Heart right ventricle (tissue), 16 donors: ENCODE measurements around the gene ANO9. TPM values are rescaled to one million over a fixed set of nuclear protein-coding genes. Genes with fewer than 3 reads are reported as not detected.
"Not testable (repeated sequence)": the region's sequence is repeated elsewhere in the genome, so short reads cannot be mapped to it uniquely, and the experiment has no call there.

ENCODE experiments used
- ATAC-seq, 8 donors: fragments of 200-7000 bp; cut with Tn5 transposase; one replicate each; pipeline ENCODE4 v1.9.1; 2020; ENCODE audit warnings: mild to moderate bottlenecking in 8 of 8, moderate library complexity in 8 of 8, moderate number of reproducible peaks in 1 of 8
- DNase-seq, 2 donors: peaks; one replicate each; pipeline ENCODE4 v3.0.0-alpha.2; 2020
- H3K27ac ChIP-seq, 10 donors: fragments of 200-600 bp; sonication (generic) in 2 of 10; one replicate each; pipeline versions ENCODE4 v1.5.0 to v1.8.0; 2020 to 2022; ENCODE audit warnings: mild to moderate bottlenecking in 3 of 10
- H3K27me3 ChIP-seq, 7 donors: fragments of 200-600 bp; one replicate each; pipeline ENCODE4 v1.8.0; 2021 to 2022; ENCODE audit warnings: mild to moderate bottlenecking in 2 of 7
- H3K36me3 ChIP-seq, 9 donors: fragments of 200-600 bp; sonication (generic) in 1 of 9; one replicate each; pipeline versions ENCODE4 v1.5.0 to v1.8.0; 2020 to 2022; ENCODE audit warnings: mild to moderate bottlenecking in 2 of 9
- H3K4me1 ChIP-seq, 9 donors: fragments of 200-600 bp; sonication (generic) in 1 of 9; one replicate each; pipeline versions ENCODE4 v1.5.0 to v1.8.0; 2020 to 2022; ENCODE audit warnings: mild to moderate bottlenecking in 4 of 9
- H3K4me3 ChIP-seq, 10 donors: fragments of 200-600 bp; sonication (generic) in 2 of 10; one replicate each; pipeline versions ENCODE4 v1.5.0 to v1.8.0; 2020 to 2022; ENCODE audit warnings: mild to moderate bottlenecking in 7 of 10, moderate library complexity in 2 of 10
- H3K9me3 ChIP-seq, 11 donors: fragments of 200-600 bp in 10 of 11; sonication (generic) in 2 of 11; one replicate each; pipeline versions ENCODE4 v1.5.0 to v1.8.0; 2013 to 2022; ENCODE audit warnings: mild to moderate bottlenecking in 2 of 11, control low read depth in 1 of 11, moderate library complexity in 1 of 11
- WGBS, 2 donors: extraction: QIAGEN DNeasy Blood & Tissue Kit; methylation state at CpG; one replicate each; pipeline ENCODE4 v1.1.7; 2013; ENCODE audit warnings: inconsistent platforms in 1 of 2; 5-methylcytosine and 5-hydroxymethylcytosine counted together
- intact Hi-C, 10 donors: fragments of 100-400 bp; cut with DNase I; formaldehyde crosslinking; loops; one replicate each; pipeline versions ENCODE4 v1.11.1 to v1.14.2; 2022
- polyA plus RNA-seq, 2 donors: library from polyadenylated mRNA; stranded (reverse); fragments of 200-250 nt; gene quantifications; one replicate each; pipeline ENCODE4 v1.2.3, GENCODE V29; 2013
- total RNA-seq, 10 donors: library from RNA; stranded (reverse); fragmentation: NEBNext Ultra II Directional in 3 of 10; extraction: Animal tissue kit (Norgen Biotek cat#: 25700) in 3 of 10; gene quantifications; one replicate each; pipeline versions ENCODE4 v1.2.1 to v1.2.4, GENCODE V29; 2021 to 2023
- TF ChIP-seq, protein P1 (sequence below), 9 donors: fragments of 200-600 bp; sonication (generic) in 2 of 9; IDR thresholded peaks; one replicate each; pipeline versions ENCODE4 v1.5.0 to v1.8.0; 2021 to 2022; ENCODE audit warnings: antibody characterized with exemption in 9 of 9, mild to moderate bottlenecking in 5 of 9, moderate library complexity in 1 of 9
- donor health status: Arrhythmogenic right ventricular cardiomyopathy.
- donor health status: ischemic (EF 13 %, LVEDD 7.1; RV severe dilation, severe dysfunction).
- donor health status: healthy with polysubstance abuse.
- donor health status: DM: no; HTN: yes; CAD: no.
- donor health status: DM: no; HTN: no; CAD: no.
- donor health status: ischemic (EF 25% LVEDD 6.9; RV normal size, moderate dysfunction).
- donor health status: ischemic (EF 25% LVEDD 5.7; RV mildly dilated, moderate dysfunction).
- donor health status: healthy.
- donor health status: DM: yes; HTN: yes; CAD: no.
- donor health status: Ischemic cardiomyopathy.
- donor health status: ischemic (EF 35%, LVEDD 5.7; RV mildly dilated, moderate dysfunction).
- donor health status: nonischemic (EF 11% LVEDD 7.7; RV severe dilation, severe dysfunction).
- donor health status: DM: yes; HTN: yes; CAD: no.
- donor health status: PGD.
- donor health status: ischemic (EF 29% LVEDD 5.4; RV normal size, mild dysfunction).
- donor health status: nonischemic (EF 23%, LVEDD 6.1; RV moderate dilation, normal function).

The ANO9 gene
- total and polyA plus RNA-seq, 12 donors = 0.05 to 2.3 (median 0.19) TPM; not detected in 4

DNA sequence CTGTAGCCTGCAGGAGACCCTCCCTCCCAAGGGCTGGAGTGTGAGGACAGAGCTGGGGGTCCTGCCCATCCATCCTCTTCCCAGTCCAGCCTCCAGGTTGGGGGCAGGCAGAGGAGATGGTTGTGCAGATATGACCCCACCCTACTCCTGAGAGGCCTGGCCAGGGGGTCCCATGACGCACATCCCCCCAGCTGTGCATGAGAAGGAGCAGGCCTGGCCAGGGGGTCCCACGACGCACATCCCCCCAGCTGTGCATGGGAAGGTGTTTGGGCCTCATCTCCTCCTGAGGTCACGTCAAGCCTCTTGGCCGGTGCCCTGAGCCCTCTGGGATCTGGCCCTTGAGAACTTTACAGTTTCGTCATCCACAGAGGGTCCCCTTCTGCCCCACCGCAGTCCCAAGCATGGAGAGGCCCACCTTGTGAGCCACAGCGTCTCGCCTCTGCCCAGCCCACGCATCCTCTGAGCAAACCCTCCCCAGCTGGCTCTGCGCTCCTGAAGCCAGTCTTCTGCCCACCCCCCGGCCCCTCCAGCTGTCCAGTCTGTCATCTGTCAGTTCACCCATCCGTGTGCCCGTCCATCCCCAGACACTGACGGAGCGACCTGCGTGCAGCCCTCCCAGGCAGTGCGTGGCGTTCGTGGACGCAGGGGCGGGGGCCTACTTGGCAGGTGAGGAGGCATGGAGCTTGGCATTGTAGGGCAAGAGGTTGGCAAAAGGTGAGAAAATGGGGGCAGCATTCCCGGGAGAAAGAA is 2.3 kb downstream of the ANO9 start:
- Histone ChIP-seq H3K4me1 (peaks cover 0 to 10% (median 2%) of the 10 kb centered on the region in 9 donors), H3K36me3 (no peaks in the 10 kb centered on the region), H3K9me3 (no peaks in the 10 kb centered on the region), H3K4me3 (no peak overlapping the region), H3K27me3 (peaks cover 4 to 55% (median 32%) of the 10 kb centered on the region in 7 donors), H3K27ac (no peak overlapping the region)
- intact Hi-C loops = loop anchor here in 1 of 10 donors (10.0 kb wide), 1 partner anchor 75 kb away; the partner anchor contains the start of gene B4GALNT4
- ATAC-seq (no peak), DNase-seq (no peak)
- whole genome bisulfite sequencing, 2 donors = 79 to 83% methylated on average over 23 of the region's 23 CpGs
- TF ChIP-seq, protein P1, sequence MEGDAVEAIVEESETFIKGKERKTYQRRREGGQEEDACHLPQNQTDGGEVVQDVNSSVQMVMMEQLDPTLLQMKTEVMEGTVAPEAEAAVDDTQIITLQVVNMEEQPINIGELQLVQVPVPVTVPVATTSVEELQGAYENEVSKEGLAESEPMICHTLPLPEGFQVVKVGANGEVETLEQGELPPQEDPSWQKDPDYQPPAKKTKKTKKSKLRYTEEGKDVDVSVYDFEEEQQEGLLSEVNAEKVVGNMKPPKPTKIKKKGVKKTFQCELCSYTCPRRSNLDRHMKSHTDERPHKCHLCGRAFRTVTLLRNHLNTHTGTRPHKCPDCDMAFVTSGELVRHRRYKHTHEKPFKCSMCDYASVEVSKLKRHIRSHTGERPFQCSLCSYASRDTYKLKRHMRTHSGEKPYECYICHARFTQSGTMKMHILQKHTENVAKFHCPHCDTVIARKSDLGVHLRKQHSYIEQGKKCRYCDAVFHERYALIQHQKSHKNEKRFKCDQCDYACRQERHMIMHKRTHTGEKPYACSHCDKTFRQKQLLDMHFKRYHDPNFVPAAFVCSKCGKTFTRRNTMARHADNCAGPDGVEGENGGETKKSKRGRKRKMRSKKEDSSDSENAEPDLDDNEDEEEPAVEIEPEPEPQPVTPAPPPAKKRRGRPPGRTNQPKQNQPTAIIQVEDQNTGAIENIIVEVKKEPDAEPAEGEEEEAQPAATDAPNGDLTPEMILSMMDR (IDR thresholded peaks at IDR 0.05) = no peak

DNA sequence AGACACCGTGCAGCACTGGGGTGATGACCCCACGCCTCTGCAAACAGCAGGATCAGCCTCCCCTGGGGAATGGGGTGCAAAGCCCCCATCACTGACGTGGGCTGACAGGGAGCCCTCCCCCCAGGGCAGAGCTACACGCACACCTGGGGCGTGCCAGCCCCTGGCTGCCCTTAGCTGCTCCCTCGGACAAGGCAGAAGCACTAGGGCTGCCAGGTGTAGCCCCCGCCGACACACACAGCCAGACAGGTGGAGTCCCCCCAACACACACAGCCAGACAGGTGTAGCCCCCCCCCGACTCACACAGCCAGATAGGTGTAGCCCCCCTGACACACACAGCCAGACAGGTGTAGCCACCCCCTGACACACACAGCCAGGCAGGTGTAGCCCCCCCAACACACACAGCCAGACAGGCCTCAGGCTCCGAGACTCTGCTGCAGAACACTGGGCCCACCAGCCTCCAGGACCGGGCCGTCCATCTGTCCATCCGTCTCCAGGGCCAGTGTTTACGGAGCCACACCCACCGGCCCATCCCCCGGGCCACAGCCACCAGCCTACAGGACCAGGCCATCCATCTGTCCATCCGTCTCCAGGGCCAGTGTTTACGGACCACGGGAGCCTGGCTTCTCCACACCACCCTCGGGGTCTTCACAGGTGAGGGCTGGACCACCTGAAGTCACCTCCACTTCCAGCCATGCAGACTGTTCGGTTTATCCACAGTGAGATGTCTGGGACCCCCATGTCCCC is 3.5 kb downstream of the ANO9 start:
- DNase-seq (peak in 1 of 2 donors; percentile 9), ATAC-seq (no peak)
- Histone ChIP-seq H3K27me3 (peaks cover 4 to 53% (median 31%) of the 10 kb centered on the region in 7 donors), H3K9me3 (no peaks in the 10 kb centered on the region), H3K4me1 (peaks cover 0 to 7% (median 0%) of the 10 kb centered on the region in 9 donors), H3K36me3 (no peaks in the 10 kb centered on the region), H3K27ac (no peak overlapping the region), H3K4me3 (no peak overlapping the region)
- WGBS, 2 donors = 85 to 86% methylated on average over 20 to 21 of the region's 21 CpGs
- TF ChIP-seq, protein P1 (IDR thresholded peaks at IDR 0.05) = no peak
- intact Hi-C loops = no loop called here

DNA sequence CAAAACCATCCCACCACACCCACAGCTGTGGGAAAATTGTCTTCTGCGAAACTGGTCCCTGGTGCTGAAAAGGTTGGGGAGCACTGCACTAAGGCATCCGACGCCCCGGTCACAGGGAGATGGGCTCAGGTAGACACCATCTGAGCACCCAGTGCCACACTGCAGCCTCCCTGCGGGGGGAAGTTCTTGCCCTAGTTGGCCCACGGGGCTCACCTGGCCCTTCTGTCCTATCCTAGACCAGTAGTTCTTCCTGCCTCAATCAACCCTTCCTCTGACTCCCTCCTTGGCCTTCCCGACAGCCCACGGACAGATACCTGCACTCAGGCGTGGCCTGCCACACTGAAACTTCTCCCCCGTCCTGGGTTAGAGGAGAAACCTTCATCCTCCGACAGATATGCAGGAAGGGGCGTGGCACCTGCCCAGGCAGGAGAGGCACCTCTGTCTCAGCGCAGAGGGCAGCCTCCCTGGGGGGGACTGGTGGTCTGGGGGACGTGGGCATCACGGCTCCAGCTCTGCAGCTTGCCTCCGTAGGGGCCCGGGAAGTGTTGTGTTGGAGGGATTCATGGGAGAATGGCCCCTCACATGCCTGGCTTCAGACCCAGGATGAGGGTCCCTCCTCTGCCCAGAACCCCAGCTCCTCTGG is 4.5 kb downstream of the ANO9 start:
- no peak overlapping the region for H3K4me3 ChIP-seq
- peak in 1 of 2 donors; percentile 14 for DNase-seq
- TF ChIP-seq, protein P1 (IDR thresholded peaks at IDR 0.05) = no peak

DNA sequence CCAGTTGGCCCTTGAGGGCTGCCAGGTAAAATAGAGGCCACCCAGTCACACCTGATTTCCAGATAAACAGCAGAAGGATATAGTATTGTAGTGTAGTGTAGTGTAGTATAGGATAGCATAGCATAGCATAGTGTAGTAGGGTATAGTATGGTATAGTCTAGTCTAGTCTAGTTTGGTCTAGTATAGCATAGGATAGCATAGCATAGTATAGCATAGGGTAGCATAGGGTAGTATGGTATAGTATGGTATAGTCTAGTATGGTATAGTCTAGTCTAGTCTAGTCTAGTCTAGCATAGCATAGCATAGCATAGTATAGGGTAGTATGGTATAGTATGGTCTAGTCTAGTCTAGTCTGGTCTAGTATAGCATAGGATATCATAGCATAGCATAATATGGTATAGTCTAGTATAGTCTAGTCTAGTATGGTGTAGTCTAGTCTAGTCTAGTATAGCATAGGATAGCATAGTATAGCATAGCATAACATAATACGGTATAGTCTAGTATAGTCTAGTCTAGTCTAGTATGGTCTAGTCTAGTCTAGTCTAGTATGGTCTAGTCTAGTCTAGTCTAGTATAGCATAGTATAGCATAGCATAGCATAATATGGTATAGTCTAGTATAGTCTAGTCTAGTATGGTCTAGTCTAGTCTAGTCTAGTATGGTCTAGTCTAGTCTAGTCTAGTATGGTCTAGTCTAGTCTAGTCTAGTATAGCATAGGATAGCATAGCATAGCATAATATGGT is 6.6 kb downstream of the ANO9 start:
- H3K27me3 ChIP-seq = peaks cover 0 to 24% (median 10%) of the 10 kb centered on the region in 7 donors
- not testable (repeated sequence) for ATAC-seq

More for the DNA sequence above, 4.5 kb downstream of the ANO9 start:
- H3K9me3 ChIP-seq = no peaks in the 10 kb centered on the region
- no peak overlapping the region for H3K27ac ChIP-seq
- intact Hi-C loops = no loop called here
- H3K4me1 ChIP-seq = peaks cover 0 to 7% (median 0%) of the 10 kb centered on the region in 9 donors
- ATAC-seq = no peak
- WGBS, 2 donors = 79 to 86% methylated on average over 17 of the region's 17 CpGs
- peaks cover 4 to 45% (median 27%) of the 10 kb centered on the region in 7 donors for H3K27me3 ChIP-seq
- no peaks in the 10 kb centered on the region for H3K36me3 ChIP-seq

More for the DNA sequence above, 6.6 kb downstream of the ANO9 start:
- H3K9me3 ChIP-seq, H3K4me3 ChIP-seq, H3K36me3 ChIP-seq, DNase-seq, H3K4me1 ChIP-seq, intact Hi-C loops, H3K27ac ChIP-seq: not testable (repeated sequence)
- WGBS, 2 donors = 98 to 100% methylated on average over 1 of the region's 1 CpG
